HL-60 (cell line): Measurements from ENCODE around the gene ALOX15.

Source experiments
- DNase-seq, 2 experiments: peaks; one replicate each; pipeline ENCODE4 v3.0.0-alpha.2; 2010 to 2020; ENCODE audit warnings: low read depth in 1 of 2, low spot score in 1 of 2
- H3K27ac ChIP-seq: fragments of 250-450 bp; sonication (Bioruptor Pico); replicated peaks from 2 replicates; pipeline ENCODE4 v1.5.1; 2020; ENCODE audit warnings: mild to moderate bottlenecking, moderate library complexity
- H3K27me3 ChIP-seq: fragments of 250-450 bp; sonication (Bioruptor Pico); 2 replicates; pipeline ENCODE4 v1.5.1; 2021; ENCODE audit warnings: mild to moderate bottlenecking, moderate library complexity; ENCODE audit not compliant: insufficient read depth, poor library complexity, severe bottlenecking
- H3K4me3 ChIP-seq: replicated peaks from 2 replicates; pipeline ENCODE4 v1.5.1; 2011; ENCODE audit warnings: mild to moderate bottlenecking, control low read depth, low read length; ENCODE audit not compliant: insufficient read depth
- GABPA ChIP-seq: IDR thresholded peaks from 2 replicates; pipeline ENCODE4 v1.6.1; 2012; ENCODE audit warnings: low read depth
- POLR2AphosphoS5 ChIP-seq: IDR thresholded peaks from 2 replicates; pipeline ENCODE4 v1.6.1; 2012; ENCODE audit warnings: low read depth
- REST ChIP-seq: IDR thresholded peaks from 2 replicates; pipeline ENCODE4 v1.6.1; 2012; ENCODE audit warnings: low read depth; ENCODE audit not compliant: insufficient replicate concordance
- SPI1 ChIP-seq: IDR thresholded peaks from 2 replicates; pipeline ENCODE4 v1.6.1; 2012; ENCODE audit warnings: low read depth, mild to moderate bottlenecking, borderline replicate concordance
- TF ChIP-seq, protein P1 (sequence below): IDR thresholded peaks from one replicate; pipeline ENCODE4 v1.5.1; 2011; ENCODE audit warnings: low read length, control low read depth, inconsistent platforms; ENCODE audit not compliant: insufficient read depth

ALOX15 gene

GRCh38 chr17:4610162-4610561 is 31.3 kb downstream of the ALOX15 start:
- DNase-seq, result no peak
- no peak overlapping the region for H3K4me3 ChIP-seq
- H3K27me3 ChIP-seq, result no peaks in the 10 kb centered on the region
- no peak for TF ChIP-seq REST
- TF ChIP-seq SPI1, result no peak
- no peak for TF ChIP-seq POLR2AphosphoS5
- no peak for TF ChIP-seq GABPA
- TF ChIP-seq, protein P1, sequence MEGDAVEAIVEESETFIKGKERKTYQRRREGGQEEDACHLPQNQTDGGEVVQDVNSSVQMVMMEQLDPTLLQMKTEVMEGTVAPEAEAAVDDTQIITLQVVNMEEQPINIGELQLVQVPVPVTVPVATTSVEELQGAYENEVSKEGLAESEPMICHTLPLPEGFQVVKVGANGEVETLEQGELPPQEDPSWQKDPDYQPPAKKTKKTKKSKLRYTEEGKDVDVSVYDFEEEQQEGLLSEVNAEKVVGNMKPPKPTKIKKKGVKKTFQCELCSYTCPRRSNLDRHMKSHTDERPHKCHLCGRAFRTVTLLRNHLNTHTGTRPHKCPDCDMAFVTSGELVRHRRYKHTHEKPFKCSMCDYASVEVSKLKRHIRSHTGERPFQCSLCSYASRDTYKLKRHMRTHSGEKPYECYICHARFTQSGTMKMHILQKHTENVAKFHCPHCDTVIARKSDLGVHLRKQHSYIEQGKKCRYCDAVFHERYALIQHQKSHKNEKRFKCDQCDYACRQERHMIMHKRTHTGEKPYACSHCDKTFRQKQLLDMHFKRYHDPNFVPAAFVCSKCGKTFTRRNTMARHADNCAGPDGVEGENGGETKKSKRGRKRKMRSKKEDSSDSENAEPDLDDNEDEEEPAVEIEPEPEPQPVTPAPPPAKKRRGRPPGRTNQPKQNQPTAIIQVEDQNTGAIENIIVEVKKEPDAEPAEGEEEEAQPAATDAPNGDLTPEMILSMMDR, result no peak
- no peak overlapping the region for H3K27ac ChIP-seq

GRCh38 chr17:4609761-4610160 is 31.7 kb downstream of the ALOX15 start:
- TF ChIP-seq GABPA (no peak), REST (no peak), SPI1 (no peak), POLR2AphosphoS5 (no peak)
- TF ChIP-seq, protein P1, result no peak
- DNase-seq, result no peak

DNA sequence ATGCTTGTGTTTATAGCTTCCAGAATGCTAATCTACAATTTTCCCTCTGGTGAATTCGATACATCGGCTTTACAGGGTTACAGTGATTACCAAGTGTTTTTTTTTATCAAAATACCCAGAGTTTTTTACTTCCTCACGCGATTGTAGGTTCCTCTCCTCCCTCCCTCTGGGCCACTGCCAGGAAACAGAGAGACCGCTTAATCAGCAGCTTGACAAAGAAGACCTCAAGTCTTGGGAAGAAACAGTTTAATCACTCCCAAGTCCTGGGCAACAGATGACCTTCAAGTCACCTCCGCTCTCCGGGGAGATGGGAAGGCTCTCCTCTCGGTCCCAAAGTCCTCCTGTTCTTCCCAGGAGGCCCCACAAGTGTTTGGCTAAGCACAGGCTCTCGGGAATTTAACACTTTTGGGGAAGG is 33.7 kb downstream of the ALOX15 start:
- TF ChIP-seq SPI1 (no peak; the same call in 1 of the 2 replicates), REST (no peak), POLR2AphosphoS5 (no peak), GABPA (no peak)
- TF ChIP-seq, protein P1, result no peak
- DNase-seq, result peak; percentile 48 to 56
- H3K27ac ChIP-seq, result no peak overlapping the region
- no peak overlapping the region for H3K4me3 ChIP-seq
- peaks cover 3% of the 10 kb centered on the region for H3K27me3 ChIP-seq

More at GRCh38 chr17:4609761-4610160, 31.7 kb downstream of the ALOX15 start:
- H3K4me3 ChIP-seq, result no peak overlapping the region
- no peak overlapping the region for H3K27ac ChIP-seq
- no peaks in the 10 kb centered on the region for H3K27me3 ChIP-seq
